BJ (cell line): ENCODE results near the gene IGFN1. TPM values are rescaled to one million over a fixed set of nuclear protein-coding genes. Genes with fewer than 3 reads are reported as not detected.

ENCODE experiments used
- CTCF ChIA-PET: fragments of 350-600 bp; formaldehyde crosslinking; extraction: SDS; loops from one replicate; lab custom pipeline; 2021; ENCODE audit warnings: antibody characterized with exemption, inconsistent platforms; lab: Yijun Ruan, JAX
- POLR2A ChIA-PET: fragments of 300-600 bp; sonication (Branson Sonifier 250); formaldehyde crosslinking; extraction: SDS; loops from one replicate; lab custom pipeline; 2021; ENCODE audit warnings: antibody characterized with exemption; lab: Charles Lee
- DNase-seq: peaks from one replicate; pipeline ENCODE4 v3.0.0-alpha.2; 2011; ENCODE audit warnings: low read depth
- H3K27me3 ChIP-seq: 2 replicates; pipeline ENCODE4 v1.6.0; 2011; ENCODE audit warnings: low read length; ENCODE audit not compliant: control insufficient read depth, insufficient read depth
- H3K36me3 ChIP-seq: 2 replicates; pipeline ENCODE4 v1.5.1; 2011; ENCODE audit warnings: low read length; ENCODE audit not compliant: control insufficient read depth, insufficient read depth
- H3K4me3 ChIP-seq: 2 replicates; pipeline ENCODE4 v1.5.1; 2011; ENCODE audit warnings: low read depth, mild to moderate bottlenecking, control low read depth, low read length
- polyA plus RNA-seq: library from polyadenylated mRNA; depleted of rRNA; stranded (reverse); fragments of >200 nt; gene quantifications from 2 replicates; pipeline ENCODE4 v1.2.3, GENCODE V29; 2011
- TF ChIP-seq, protein P1 (sequence below): IDR thresholded peaks from 2 replicates; pipeline ENCODE4 v1.5.1; 2011; ENCODE audit warnings: low read depth, mild to moderate bottlenecking, control low read depth, inconsistent platforms, low read length, moderate library complexity; ENCODE audit not compliant: insufficient read depth

The IGFN1 gene
- polyA plus RNA-seq, 1 experiment: not detected

DNA sequence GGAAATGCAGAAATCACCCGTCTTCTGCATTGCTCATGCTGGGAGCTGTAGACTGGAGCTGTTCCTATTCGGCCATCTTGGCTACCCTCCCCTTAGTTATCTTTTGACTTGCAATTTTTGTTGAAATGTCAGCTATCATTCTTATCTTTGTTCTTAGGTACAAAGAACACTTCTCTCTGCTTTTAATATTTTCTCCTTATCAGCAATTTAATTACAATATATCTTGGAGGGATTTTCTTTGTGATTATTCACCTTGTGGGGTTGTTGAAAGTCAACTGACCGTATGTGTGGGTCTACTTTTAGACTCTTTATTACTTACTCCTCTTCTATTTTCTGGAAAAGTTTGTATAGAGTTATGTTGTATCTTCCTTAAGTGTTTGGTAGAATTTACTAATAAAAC, 49.5 kb downstream of the IGFN1 start:
- DNase-seq: no peak
- H3K27me3 ChIP-seq: peaks cover 10% of the 10 kb centered on the region
- ChIA-PET POLR2A (no interaction called here), CTCF (no interaction called here)
- H3K4me3 ChIP-seq: no peak overlapping the region
- no peaks in the 10 kb centered on the region for H3K36me3 ChIP-seq
- TF ChIP-seq, protein P1, sequence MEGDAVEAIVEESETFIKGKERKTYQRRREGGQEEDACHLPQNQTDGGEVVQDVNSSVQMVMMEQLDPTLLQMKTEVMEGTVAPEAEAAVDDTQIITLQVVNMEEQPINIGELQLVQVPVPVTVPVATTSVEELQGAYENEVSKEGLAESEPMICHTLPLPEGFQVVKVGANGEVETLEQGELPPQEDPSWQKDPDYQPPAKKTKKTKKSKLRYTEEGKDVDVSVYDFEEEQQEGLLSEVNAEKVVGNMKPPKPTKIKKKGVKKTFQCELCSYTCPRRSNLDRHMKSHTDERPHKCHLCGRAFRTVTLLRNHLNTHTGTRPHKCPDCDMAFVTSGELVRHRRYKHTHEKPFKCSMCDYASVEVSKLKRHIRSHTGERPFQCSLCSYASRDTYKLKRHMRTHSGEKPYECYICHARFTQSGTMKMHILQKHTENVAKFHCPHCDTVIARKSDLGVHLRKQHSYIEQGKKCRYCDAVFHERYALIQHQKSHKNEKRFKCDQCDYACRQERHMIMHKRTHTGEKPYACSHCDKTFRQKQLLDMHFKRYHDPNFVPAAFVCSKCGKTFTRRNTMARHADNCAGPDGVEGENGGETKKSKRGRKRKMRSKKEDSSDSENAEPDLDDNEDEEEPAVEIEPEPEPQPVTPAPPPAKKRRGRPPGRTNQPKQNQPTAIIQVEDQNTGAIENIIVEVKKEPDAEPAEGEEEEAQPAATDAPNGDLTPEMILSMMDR: no peak

DNA sequence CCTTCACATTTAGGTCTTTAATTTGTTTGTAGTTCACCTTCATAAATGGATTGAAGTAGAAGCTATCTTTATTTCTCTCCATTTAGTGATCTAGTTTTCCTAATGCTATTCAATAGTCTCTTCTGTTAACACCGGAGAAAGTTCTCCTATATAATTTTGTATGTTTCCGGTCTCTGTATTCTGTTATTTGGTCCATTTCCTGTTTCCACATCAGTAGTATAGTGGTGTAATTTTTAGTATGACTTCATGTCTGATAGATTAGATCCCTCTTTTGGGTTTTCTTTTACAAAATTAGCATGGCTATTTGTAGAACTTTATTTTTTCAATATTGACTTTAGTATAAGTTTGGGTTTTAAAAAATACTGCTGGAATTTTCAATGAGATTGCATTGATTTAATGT, 51.1 kb downstream of the IGFN1 start:
- TF ChIP-seq, protein P1: no peak
- Histone ChIP-seq H3K4me3 (no peak overlapping the region), H3K36me3 (no peaks in the 10 kb centered on the region), H3K27me3 (peaks cover 10% of the 10 kb centered on the region)
- POLR2A ChIA-PET: no interaction called here
- CTCF ChIA-PET: interaction anchor here (1.0 to 2.3 kb wide), 4 partner anchors 12 to 123 kb away, joined by 3 to 8 read pairs (median 4); no protein-coding TSS in a partner anchor
- no peak for DNase-seq

DNA sequence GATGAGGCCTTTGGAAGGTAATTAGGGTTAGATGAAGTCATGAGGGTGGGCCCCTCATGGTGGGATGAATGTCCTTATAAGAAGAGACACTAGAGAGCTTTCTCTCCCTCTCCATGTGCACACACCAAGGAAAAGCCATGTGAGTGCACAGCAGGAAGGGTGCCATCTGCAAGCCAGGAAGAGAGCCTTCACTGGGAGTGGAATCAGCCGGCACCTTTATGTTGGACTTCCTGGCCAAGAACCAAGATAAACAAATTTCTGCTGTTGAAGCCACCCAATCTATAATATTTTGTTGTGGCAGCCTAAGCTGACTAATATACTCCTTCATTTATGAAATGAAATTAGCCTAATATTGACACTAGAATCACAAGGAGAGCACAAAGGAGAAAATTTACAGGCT, 54.5 kb downstream of the IGFN1 start:
- POLR2A ChIA-PET: no interaction called here
- DNase-seq: no peak

DNA sequence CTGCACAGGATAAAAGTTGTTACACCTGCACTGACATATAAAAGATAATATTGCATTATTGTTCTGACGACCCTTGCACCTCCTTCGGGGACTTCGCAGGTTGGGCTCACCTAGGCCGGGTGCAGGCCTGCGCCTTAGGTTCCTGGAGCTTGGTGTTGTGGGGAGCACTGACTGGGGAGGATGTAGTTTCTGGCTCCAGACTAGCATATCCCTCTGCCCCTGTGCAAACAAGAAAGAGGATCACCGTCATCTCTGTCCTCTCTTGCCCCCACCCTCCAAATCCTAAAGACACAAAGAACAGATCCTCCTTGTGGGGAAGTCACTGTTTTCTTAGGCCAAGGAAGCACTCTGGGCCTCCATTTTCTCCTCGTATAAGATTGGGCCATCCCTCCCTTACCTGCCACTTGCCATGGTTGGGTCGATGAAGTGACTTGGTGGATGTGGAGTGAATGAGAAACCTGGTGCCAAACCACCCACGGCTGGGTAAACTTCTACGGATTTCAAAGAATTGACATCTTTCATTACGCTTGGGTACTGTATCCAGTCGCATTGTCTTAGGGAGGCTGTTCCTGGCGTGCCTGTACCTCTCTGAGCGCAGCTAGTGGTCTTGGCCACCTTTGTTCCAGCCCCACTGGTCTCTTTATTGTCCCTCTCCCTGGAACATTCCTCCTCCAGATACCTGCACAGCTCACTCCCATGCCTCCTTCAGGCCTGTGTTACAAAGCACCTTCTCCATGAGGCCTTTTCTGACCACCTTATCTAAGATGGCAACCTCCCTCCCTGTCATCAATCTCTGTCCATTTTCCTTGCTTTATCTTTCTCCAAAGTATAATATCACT, 58.3 kb downstream of the IGFN1 start:
- Histone ChIP-seq H3K36me3 (no peaks in the 10 kb centered on the region), H3K27me3 (peaks cover 10% of the 10 kb centered on the region), H3K4me3 (no peak overlapping the region)
- TF ChIP-seq, protein P1: no peak
- DNase-seq: no peak
- CTCF ChIA-PET: interaction anchor here (1.9 to 6.7 kb wide), 3 partner anchors 98 to 113 kb away, joined by 5 to 144 read pairs (median 125); no protein-coding TSS in a partner anchor
- POLR2A ChIA-PET: no interaction called here

More for the DNA sequence above, 54.5 kb downstream of the IGFN1 start:
- H3K36me3 ChIP-seq: no peaks in the 10 kb centered on the region
- TF ChIP-seq, protein P1: no peak
- no peak overlapping the region for H3K4me3 ChIP-seq
- CTCF ChIA-PET: interaction anchor here (1.3 to 1.7 kb wide), 2 partner anchors 10 to 117 kb away, joined by 4 to 7 read pairs; no protein-coding TSS in a partner anchor
- peaks cover 11% of the 10 kb centered on the region for H3K27me3 ChIP-seq

DNA sequence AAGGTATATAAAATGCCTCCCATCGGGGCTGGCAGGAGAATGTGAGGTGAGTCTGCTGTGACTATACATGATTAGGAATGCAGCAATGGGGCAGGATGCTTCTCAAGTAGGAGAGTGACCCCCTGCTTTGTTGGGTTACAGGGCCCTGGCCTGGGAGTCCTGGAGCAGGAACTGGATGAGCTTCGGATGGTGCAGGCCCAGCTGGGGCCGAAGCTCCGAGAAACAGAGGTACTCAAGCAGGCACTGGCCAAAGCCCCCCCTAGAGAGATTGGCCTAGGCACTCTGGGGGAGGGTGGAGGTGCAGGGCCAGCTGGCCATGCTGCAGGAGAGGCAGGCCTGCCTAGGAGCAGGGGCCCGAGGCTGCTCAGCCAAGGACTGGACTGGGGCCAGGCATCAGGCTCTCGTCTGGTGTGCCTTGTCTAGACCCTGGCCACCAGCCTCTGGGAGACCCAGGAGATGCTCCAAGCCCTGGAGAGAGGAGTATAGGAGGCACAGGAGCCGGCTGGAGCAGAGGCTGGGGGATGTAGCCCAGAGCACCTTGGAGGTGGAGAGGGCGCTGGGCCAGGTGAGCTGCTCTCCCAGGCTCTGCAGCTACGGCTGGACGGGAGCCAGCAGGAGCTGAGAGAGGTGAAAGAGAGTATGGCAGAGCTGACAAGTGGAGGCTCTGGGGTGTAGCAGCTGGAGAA, 59.8 kb downstream of the IGFN1 start:
- CTCF ChIA-PET: interaction anchor here (1.6 to 6.7 kb wide), 3 partner anchors 97 to 158 kb away, joined by 4 to 144 read pairs (median 125); no protein-coding TSS in a partner anchor
- peaks cover 3% of the 10 kb centered on the region; the same call in 1 of the 2 replicates for H3K27me3 ChIP-seq
- TF ChIP-seq, protein P1: no peak
- POLR2A ChIA-PET: no interaction called here
- no peak overlapping the region for H3K4me3 ChIP-seq
- no peaks in the 10 kb centered on the region for H3K36me3 ChIP-seq
- no peak for DNase-seq
